OCI-LY1 (cell line): ENCODE results near the gene OR6Q1.

Experiments
- H2AFZ ChIP-seq: fragments of 200-600 bp; sonication (generic), shearing (Covaris generic); 2 replicates; pipeline ENCODE4 v1.6.0; 2014; ENCODE audit warnings: antibody characterized with exemption, mild to moderate bottlenecking, low read length
- H3F3A ChIP-seq: fragments of 200-600 bp; sonication (generic), shearing (Covaris generic); 2 replicates; pipeline ENCODE4 v1.6.0; 2014; ENCODE audit warnings: mild to moderate bottlenecking, antibody characterized with exemption, low read length, moderate library complexity; ENCODE audit not compliant: insufficient read depth
- H3K27ac ChIP-seq: fragments of 200-600 bp; sonication (generic); 2 replicates; pipeline ENCODE4 v1.5.1; 2014; ENCODE audit warnings: low read length, mixed run types, mild to moderate bottlenecking, low read depth; ENCODE audit not compliant: poor library complexity, severe bottlenecking
- H3K27me3 ChIP-seq: fragments of 200-600 bp; sonication (generic); 2 replicates; pipeline ENCODE4 v1.6.0; 2014; ENCODE audit warnings: antibody characterized with exemption, mild to moderate bottlenecking, low read length, moderate library complexity; ENCODE audit not compliant: insufficient read depth
- H3K36me3 ChIP-seq: fragments of 200-600 bp; sonication (generic); 2 replicates; pipeline ENCODE4 v1.6.1; 2014; ENCODE audit warnings: mild to moderate bottlenecking, antibody characterized with exemption, low read length, moderate library complexity, mixed read lengths; ENCODE audit not compliant: insufficient read depth
- H3K4me1 ChIP-seq: fragments of 200-600 bp; sonication (generic); 2 replicates; pipeline ENCODE4 v1.5.1; 2014; ENCODE audit warnings: mild to moderate bottlenecking, low read length, moderate library complexity; ENCODE audit not compliant: insufficient read depth, severe bottlenecking
- H3K4me2 ChIP-seq: fragments of 200-600 bp; sonication (generic), shearing (Covaris generic); 2 replicates; pipeline ENCODE4 v1.6.1; 2014; ENCODE audit warnings: low read length
- H3K4me3 ChIP-seq: fragments of 200-600 bp; sonication (generic); 2 replicates; pipeline ENCODE4 v1.5.1; 2014; ENCODE audit warnings: low read length, low read depth, mild to moderate bottlenecking, mixed read lengths; ENCODE audit not compliant: poor library complexity, severe bottlenecking
- H3K79me2 ChIP-seq: fragments of 200-600 bp; shearing (Covaris generic); 2 replicates; pipeline ENCODE4 v1.6.1; 2016; ENCODE audit warnings: mixed run types, low read length, mixed read lengths; ENCODE audit not compliant: insufficient read depth
- H3K9ac ChIP-seq: fragments of 200-600 bp; sonication (generic), shearing (Covaris generic); 2 replicates; pipeline ENCODE4 v1.6.1; 2014; ENCODE audit warnings: mild to moderate bottlenecking, low read length, mixed read lengths
- H3K9me2 ChIP-seq: fragments of 200-600 bp; sonication (generic), shearing (Covaris generic); 2 replicates; pipeline ENCODE4 v1.6.1; 2014; ENCODE audit warnings: low read depth, mild to moderate bottlenecking, low read length, mixed read lengths
- H3K9me3 ChIP-seq: fragments of 200-600 bp; shearing (Covaris generic); 2 replicates; pipeline ENCODE4 v1.6.1; 2014; ENCODE audit warnings: low read length, mixed read lengths
- H4K20me1 ChIP-seq: fragments of 200-600 bp; sonication (generic), shearing (Covaris generic); 2 replicates; pipeline ENCODE4 v1.6.0; 2016; ENCODE audit warnings: mild to moderate bottlenecking, low read length; ENCODE audit not compliant: insufficient read depth
- EZH2 ChIP-seq: fragments of 200-600 bp; sonication (generic), shearing (Covaris generic); IDR thresholded peaks from 2 replicates; pipeline ENCODE4 v1.8.0; 2017; ENCODE audit warnings: borderline replicate concordance, mixed run types, mild to moderate bottlenecking, antibody characterized with exemption, low read length, moderate library complexity, mixed read lengths
- TF ChIP-seq, protein P1 (sequence below): fragments of 200-600 bp; sonication (generic), shearing (Covaris generic); IDR thresholded peaks from 2 replicates; pipeline ENCODE4 v1.5.1; 2017; ENCODE audit warnings: mild to moderate bottlenecking, antibody characterized with exemption, low read length, moderate library complexity, mixed read lengths

Gene OR6Q1

DNA sequence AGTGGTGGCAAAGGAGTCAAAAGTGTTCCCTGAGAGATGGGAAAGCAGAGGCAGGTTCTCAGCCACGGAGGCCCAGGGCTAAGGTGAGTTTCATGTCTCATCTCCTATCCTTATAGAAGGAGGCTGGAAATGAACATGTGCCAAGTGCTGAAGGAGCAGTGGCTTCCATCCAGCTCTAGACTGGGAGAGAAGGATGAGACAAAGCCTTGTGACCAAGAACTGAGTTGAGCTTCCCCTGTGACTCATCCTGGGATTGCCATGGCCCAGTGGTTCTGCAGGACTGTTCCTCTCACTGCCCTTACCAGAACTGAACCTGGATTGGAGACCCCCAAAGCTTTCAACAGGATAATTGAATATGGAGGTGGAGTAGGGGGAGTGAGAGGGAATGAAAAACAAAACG, 23.8 kb upstream of the OR6Q1 start:
- Histone ChIP-seq H3K79me2 (no peaks in the 10 kb centered on the region), H3K27ac (no peak overlapping the region), H3K27me3 (no peaks in the 10 kb centered on the region)

DNA sequence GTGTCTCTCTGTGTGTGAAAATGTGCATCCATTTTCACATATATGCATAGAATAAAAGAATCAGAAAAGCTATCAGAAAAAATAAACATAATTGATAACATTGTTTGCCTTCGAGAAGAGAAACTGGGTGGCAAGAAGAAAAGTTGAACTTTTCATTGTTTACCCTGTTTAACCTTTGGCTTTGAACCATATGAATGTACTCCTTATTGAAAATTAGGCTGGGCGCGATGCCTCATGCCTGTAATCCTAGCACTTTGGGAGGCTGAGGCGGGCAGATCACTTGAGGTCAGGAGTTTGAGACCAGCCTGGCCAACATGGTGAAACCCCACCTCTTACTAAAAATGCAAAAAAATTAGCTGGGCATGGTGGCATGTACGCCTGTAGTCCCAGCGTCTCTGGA, 19.0 kb upstream of the OR6Q1 start:
- H3K36me3 ChIP-seq = no peaks in the 10 kb centered on the region
- no peaks in the 10 kb centered on the region for H3F3A ChIP-seq
- TF ChIP-seq, protein P1, sequence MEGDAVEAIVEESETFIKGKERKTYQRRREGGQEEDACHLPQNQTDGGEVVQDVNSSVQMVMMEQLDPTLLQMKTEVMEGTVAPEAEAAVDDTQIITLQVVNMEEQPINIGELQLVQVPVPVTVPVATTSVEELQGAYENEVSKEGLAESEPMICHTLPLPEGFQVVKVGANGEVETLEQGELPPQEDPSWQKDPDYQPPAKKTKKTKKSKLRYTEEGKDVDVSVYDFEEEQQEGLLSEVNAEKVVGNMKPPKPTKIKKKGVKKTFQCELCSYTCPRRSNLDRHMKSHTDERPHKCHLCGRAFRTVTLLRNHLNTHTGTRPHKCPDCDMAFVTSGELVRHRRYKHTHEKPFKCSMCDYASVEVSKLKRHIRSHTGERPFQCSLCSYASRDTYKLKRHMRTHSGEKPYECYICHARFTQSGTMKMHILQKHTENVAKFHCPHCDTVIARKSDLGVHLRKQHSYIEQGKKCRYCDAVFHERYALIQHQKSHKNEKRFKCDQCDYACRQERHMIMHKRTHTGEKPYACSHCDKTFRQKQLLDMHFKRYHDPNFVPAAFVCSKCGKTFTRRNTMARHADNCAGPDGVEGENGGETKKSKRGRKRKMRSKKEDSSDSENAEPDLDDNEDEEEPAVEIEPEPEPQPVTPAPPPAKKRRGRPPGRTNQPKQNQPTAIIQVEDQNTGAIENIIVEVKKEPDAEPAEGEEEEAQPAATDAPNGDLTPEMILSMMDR = no peak
- TF ChIP-seq EZH2 = no peak

More for the DNA sequence above, 23.8 kb upstream of the OR6Q1 start:
- TF ChIP-seq, protein P1 = no peak
- H3K36me3 ChIP-seq = no peaks in the 10 kb centered on the region
- no peak overlapping the region for H3K9ac ChIP-seq
- no peaks in the 10 kb centered on the region for H3K4me1 ChIP-seq
- H2AFZ ChIP-seq = no peak overlapping the region
- no peaks in the 10 kb centered on the region for H4K20me1 ChIP-seq
- H3K4me3 ChIP-seq = no peak overlapping the region
- H3K4me2 ChIP-seq = no peak overlapping the region
- H3F3A ChIP-seq = no peaks in the 10 kb centered on the region
- H3K9me2 ChIP-seq = no peaks in the 10 kb centered on the region
- H3K9me3 ChIP-seq = no peaks in the 10 kb centered on the region

DNA sequence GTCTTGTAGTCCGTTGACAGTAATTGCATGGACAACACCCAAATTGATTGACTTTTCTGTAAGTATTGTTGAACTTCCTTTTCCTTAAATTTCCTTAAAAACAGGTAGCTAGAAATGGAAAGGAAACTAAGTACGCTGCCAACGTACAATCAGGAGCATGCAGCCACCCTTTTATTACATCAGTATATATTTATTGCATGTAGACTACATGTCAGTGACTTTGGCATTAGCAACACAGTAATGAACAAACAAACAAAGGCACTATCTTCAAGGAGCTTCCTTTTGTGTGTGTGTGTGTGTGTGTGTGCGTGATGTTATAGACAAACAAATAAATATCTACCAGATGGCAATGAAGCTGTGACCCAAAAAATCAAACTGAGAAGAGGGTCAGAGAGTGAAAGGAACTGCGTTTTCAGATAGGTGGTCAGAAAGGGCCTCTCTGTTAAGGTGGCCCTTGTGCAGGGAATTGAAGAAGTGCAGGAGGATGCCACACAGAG, 7.3 kb upstream of the OR6Q1 start, which contains the start of gene OR9Q1:
Gene OR9Q1 (plus strand): TSS at position 447 of the 497 bp plus-strand sequence. CDS start 155,564 bp downstream, outside the sequence.
- Histone ChIP-seq H4K20me1 (no peaks in the 10 kb centered on the region), H2AFZ (no peak within 1 kb of the TSS), H3K36me3 (no peaks in the 10 kb centered on the region), H3K9me2 (no peaks in the 10 kb centered on the region), H3K4me3 (no peak within 1 kb of the TSS), H3K4me1 (no peaks in the 10 kb centered on the region), H3K4me2 (no peak within 1 kb of the TSS), H3F3A (no peaks in the 10 kb centered on the region), H3K9me3 (no peaks in the 10 kb centered on the region), H3K9ac (no peak within 1 kb of the TSS), H3K79me2 (no peaks in the 10 kb centered on the region), H3K27ac (no peak within 1 kb of the TSS), H3K27me3 (no peaks in the 10 kb centered on the region)
- TF ChIP-seq, protein P1 = no peak
- no peak for TF ChIP-seq EZH2

More for the DNA sequence above, 19.0 kb upstream of the OR6Q1 start:
- Histone ChIP-seq H3K27ac (no peak overlapping the region), H2AFZ (no peak overlapping the region), H3K9ac (no peak overlapping the region), H3K27me3 (no peaks in the 10 kb centered on the region), H4K20me1 (no peaks in the 10 kb centered on the region), H3K4me2 (no peak overlapping the region), H3K9me3 (no peaks in the 10 kb centered on the region), H3K79me2 (no peaks in the 10 kb centered on the region), H3K4me3 (no peak overlapping the region), H3K4me1 (no peaks in the 10 kb centered on the region), H3K9me2 (no peaks in the 10 kb centered on the region)
